Adrenal gland (tissue), 12 donors: ENCODE measurements around the gene SARS1. TPM values are rescaled to one million over a fixed set of nuclear protein-coding genes. Genes with fewer than 3 reads are reported as not detected.

Experiments used
- DNase-seq, 7 donors: peaks; one replicate each; pipeline ENCODE4 v3.0.0-alpha.2; 2019 to 2020
- H3K27ac ChIP-seq, 5 donors: fragments of 200-600 bp; sonication (generic) in 4 of 5; 1 replicate in 3 of 5; 2 replicates in 2 of 5; pipeline versions ENCODE4 v1.5.1 to v1.8.0; 2016 to 2020; ENCODE audit warnings: mild to moderate bottlenecking in 1 of 5
- H3K27me3 ChIP-seq: fragments of 200-600 bp; 2 replicates; pipeline ENCODE4 v1.8.0; 2021
- H3K36me3 ChIP-seq, 2 donors: fragments of 200-600 bp; replicated peaks in 1 of 2; 1 replicate in 1 of 2; 2 replicates in 1 of 2; pipeline versions ENCODE4 v1.5.1 to v1.8.0; 2018 to 2022
- H3K4me1 ChIP-seq, 2 donors: fragments of 200-600 bp; replicated peaks in 1 of 2; 1 replicate in 1 of 2; 2 replicates in 1 of 2; pipeline versions ENCODE4 v1.5.1 to v1.8.0; 2018 to 2021
- H3K4me3 ChIP-seq, 4 donors: fragments of 200-600 bp; sonication (generic) in 3 of 4; one replicate each; pipeline ENCODE4 v1.5.1; 2016 to 2018
- H3K9me3 ChIP-seq, 3 donors: fragments of 200-600 bp; sonication (generic) in 1 of 3; replicated peaks in 1 of 3; 1 replicate in 2 of 3; 2 replicates in 1 of 3; pipeline versions ENCODE4 v1.5.1 to v1.8.0; 2016 to 2021
- CTCF ChIP-seq, 6 experiments: fragments of 450-650 bp in 4 of 6; fragments of 200-600 bp in 2 of 6; sonication (generic) in 1 of 6; IDR thresholded peaks; 1 replicate in 5 of 6; 2 replicates in 1 of 6; pipeline versions ENCODE4 v1.5.1 to v1.8.0; 2016 to 2021; ENCODE audit warnings: antibody characterized with exemption in 6 of 6, mild to moderate bottlenecking in 2 of 6, moderate library complexity in 1 of 6
- POLR2A ChIP-seq, 2 donors: fragments of 450-650 bp; IDR thresholded peaks; one replicate each; pipeline ENCODE4 v1.6.1; 2017; ENCODE audit warnings: antibody characterized with exemption in 2 of 2, mild to moderate bottlenecking in 2 of 2, moderate library complexity in 1 of 2
- WGBS, 4 donors: extraction: QIAGEN DNeasy Blood & Tissue Kit in 2 of 4; methylation state at CpG; one replicate each; pipeline versions ENCODE4 v1.1.5 to v1.1.7; 2013 to 2017; 5-methylcytosine and 5-hydroxymethylcytosine counted together
- intact Hi-C, 2 donors: fragments of 100-400 bp; cut with DNase I; formaldehyde crosslinking; loops; one replicate each; pipeline versions ENCODE4 v1.14.1 to v1.15.0; 2022 to 2023
- polyA plus RNA-seq, 3 donors: library from polyadenylated mRNA; stranded (reverse); fragments of 200-250 nt in 2 of 3; fragments of 350-450 nt in 1 of 3; fragmentation: Illumina TruSeq in 1 of 3; extraction: RNeasy Lipid Tissue Mini Kit (QIAGEN cat#74804) in 1 of 3; gene quantifications; one replicate each; pipeline ENCODE4 v1.2.3, GENCODE V29; 2013 to 2014
- total RNA-seq, 9 donors: library from RNA; depleted of rRNA in 4 of 9; stranded (reverse); fragments of >200 nt in 4 of 9; fragments of 120-200 nt in 1 of 9; fragmentation: NEBNext Ultra II Directional in 1 of 9; extraction: Animal tissue kit (Norgen Biotek cat#: 25700) in 1 of 9; gene quantifications; one replicate each; pipeline versions ENCODE4 v1.1.0 to v1.2.4, GENCODE V29; 2013 to 2023
- donor health status: healthy with polysubstance abuse.
- donor health status: Bipolar disorder and iron deficiency.
- donor health status: DM: yes; HTN: yes; CAD: no.
- donor health status: DM: no; HTN: no; CAD: no.
- donor health status: DM: no; HTN: no; CAD: no.
- donor health status: DM: yes; HTN: yes; CAD: no.

Gene SARS1
- total and polyA plus RNA-seq, 12 donors = 64.3 to 216 (median 152) TPM

GRCh38 chr1:109272021-109272799 lies 58.5 kb downstream of the SARS1 start:
- H3K4me3 ChIP-seq = no peak overlapping the region
- peaks cover 0 to 2% of the 10 kb centered on the region in 2 donors for H3K4me1 ChIP-seq
- H3K27me3 ChIP-seq = no peaks in the 10 kb centered on the region
- no peak overlapping the region for H3K27ac ChIP-seq
- no peak for TF ChIP-seq POLR2A (IDR thresholded peaks at IDR 0.05)
- no peak for TF ChIP-seq CTCF (IDR thresholded peaks at IDR 0.05)
- intact Hi-C loops = loop anchor here (5.0 to 10.0 kb wide), 2 partner anchors 125 to 263 kb away; partner anchors contain the start of genes GPR61 (in 2 of the 2) and SORT1 (in 1 of the 2)
- no peaks in the 10 kb centered on the region for H3K36me3 ChIP-seq
- DNase-seq = peak in 1 of 7 donors; percentile 19
- 82 to 100% (median 86%) methylated on average over 3 to 13 of the region's 13 CpGs for WGBS, 4 donors
- no peaks in the 10 kb centered on the region for H3K9me3 ChIP-seq

GRCh38 chr1:109272831-109273547 lies 59.3 kb downstream of the SARS1 start:
- Histone ChIP-seq H3K4me1 (peaks cover 0 to 4% of the 10 kb centered on the region in 2 donors), H3K27ac (no peak overlapping the region), H3K27me3 (no peaks in the 10 kb centered on the region), H3K9me3 (no peaks in the 10 kb centered on the region), H3K4me3 (no peak overlapping the region), H3K36me3 (no peaks in the 10 kb centered on the region)
- WGBS, 4 donors = 87 to 92% (median 89%) methylated on average over 9 to 16 of the region's 16 CpGs
- TF ChIP-seq CTCF (IDR thresholded peaks at IDR 0.05) (no peak), POLR2A (IDR thresholded peaks at IDR 0.05) (no peak)
- intact Hi-C loops = loop anchor here (5.0 to 10.0 kb wide), 2 partner anchors 124 to 262 kb away; partner anchors contain the start of genes GPR61 (in 2 of the 2) and SORT1 (in 1 of the 2)
- DNase-seq = peak in 1 of 7 donors; percentile 13

- H3K36me3 ChIP-seq = no peaks in the 10 kb centered on the region
- TF ChIP-seq CTCF (IDR thresholded peaks at IDR 0.05) (no peak), POLR2A (IDR thresholded peaks at IDR 0.05) (no peak)
- no peak overlapping the region for H3K4me3 ChIP-seq
- no peaks in the 10 kb centered on the region for H3K27me3 ChIP-seq
- intact Hi-C loops = loop anchor here (5.0 to 10.0 kb wide), 2 partner anchors 124 to 261 kb away; partner anchors contain the start of genes GPR61 (in 2 of the 2) and SORT1 (in 1 of the 2)
- H3K4me1 ChIP-seq = peaks cover 0 to 4% of the 10 kb centered on the region in 2 donors
- no peaks in the 10 kb centered on the region for H3K9me3 ChIP-seq
- H3K27ac ChIP-seq = no peak overlapping the region
- 79 to 84% (median 83%) methylated on average over 19 to 30 of the region's 30 CpGs for WGBS, 4 donors
- no peak for DNase-seq
Observed at GRCh38 chr1:109273570-109274288, 60.0 kb downstream of the SARS1 start.
